ENCODE data around the gene ARHGDIA. TPM values are rescaled to one million over a fixed set of nuclear protein-coding genes. Genes with fewer than 3 reads are reported as not detected.
A peak's percentile ranks its signal among the peaks of the same experiment; 100 is the strongest.

ARHGDIA gene
- total and polyA plus RNA-seq, 2 of the 8 experiments (the other 6 are each of a cell fraction or from before 2014, with no cell fraction given), result 62.4 to 217 TPM

DNA sequence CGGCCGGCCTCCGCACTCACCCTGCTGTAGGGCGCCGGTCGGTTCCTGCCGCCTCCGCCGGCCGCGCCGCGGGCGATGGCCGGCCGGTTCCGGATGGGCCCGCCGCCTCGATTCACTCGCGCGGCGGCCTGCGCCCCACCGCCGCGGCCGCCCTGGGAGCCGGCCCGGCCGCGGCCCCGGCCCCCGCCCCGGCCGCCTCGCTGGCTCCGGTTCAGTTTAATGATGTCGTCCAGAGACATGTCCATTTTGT lies 20.1 kb upstream of the ARHGDIA start:
- no peak overlapping the region for H4K5ac ChIP-seq (ENCODE audit: insufficient read length, low read depth, low read length)
- FAIRE-seq (no peak), DNase-seq (ENCODE audit: low read depth in 1 of 2, low spot score in 2 of 2) (no peak)
- H2BK20ac ChIP-seq (ENCODE audit: low read length), result no peak overlapping the region
- H3K14ac ChIP-seq (ENCODE audit: insufficient read length), result no peak overlapping the region
- POLR2A ChIA-PET (ENCODE audit: partially characterized antibody), result interaction anchor here (0.6 to 12.3 kb wide), 11 partner anchors 11 to 629 kb away, joined by 3 to 151 read pairs (median 5); partner anchors contain the start of gene NPB
- H3K9ac ChIP-seq (replicated peaks in 1 of 4; ENCODE audit: extremely low read depth in 1 of 4, low read depth in 3 of 4, low read length in 3 of 4), result peak overlapping the region in 3 of 4 experiments; percentile 86 to 99 (median 95); a peak in 5 of 7 replicates
- 0% methylated on average over 3 of the region's 40 CpGs; no CpG with 5 or more reads in 1 of the 2 experiments for WGBS, 2 experiments (ENCODE audit: extremely low coverage in 1 of 2, insufficient coverage in 1 of 2, insufficient read length in 1 of 2, insufficient replicate concordance in 2 of 2, low coverage in 1 of 2, low lambda C conversion rate in 2 of 2, missing lambda C conversion rate in 1 of 2)
- no peak overlapping the region for H2BK120ac ChIP-seq (replicated peaks; ENCODE audit: low read depth, low read length)
- H4K8ac ChIP-seq (ENCODE audit: extremely low read depth, insufficient read depth, low read length), result no peak overlapping the region
- peaks cover 18% of the 10 kb centered on the region for H3K79me1 ChIP-seq (ENCODE audit: low read depth, low read length)
- H4K20me1 ChIP-seq (replicated peaks in 1 of 2; ENCODE audit: control insufficient read depth in 1 of 2, insufficient read depth in 2 of 2, low read length in 2 of 2), result peaks cover 12 to 15% of the 10 kb centered on the region in 2 experiments
- peak overlapping the region in 1 of 2 experiments; percentile 84; a peak in 2 of 4 replicates for H3K4me2 ChIP-seq (ENCODE audit: insufficient read depth in 1 of 2, low read depth in 2 of 2, low read length in 2 of 2)
- no peak overlapping the region for H3K18ac ChIP-seq (ENCODE audit: extremely low read depth, low read length)
- no peak overlapping the region for H2AFZ ChIP-seq (ENCODE audit: low read length)
- H3K56ac ChIP-seq (replicated peaks; ENCODE audit: insufficient read length, low read depth, low read length), result no peak overlapping the region
- peaks cover 22 to 41% (median 33%) of the 10 kb centered on the region in 4 experiments for H3K36me3 ChIP-seq (ENCODE audit: control insufficient read depth in 2 of 4, insufficient read depth in 4 of 4, low read length in 3 of 4)
- peaks cover 0 to 3% (median 2%) of the 10 kb centered on the region in 4 experiments; a peak in 5 of 7 replicates for H3K4me1 ChIP-seq (replicated peaks in 1 of 4; ENCODE audit: control insufficient read depth in 3 of 4, insufficient read depth in 4 of 4, low read length in 3 of 4)
- no peak overlapping the region for H2AK5ac ChIP-seq (ENCODE audit: low read depth, low read length)
- peak overlapping the region; percentile 80 to 94 (median 88) for H3K4me3 ChIP-seq (ENCODE audit: extremely low read depth in 1 of 4, insufficient read depth in 2 of 4, low read depth in 3 of 4, low read length in 4 of 4)
- CTCF ChIA-PET (ENCODE audit: partially characterized antibody), result interaction anchor here (1.8 kb wide), 1 partner anchor 33 kb away, joined by 4 read pairs; no protein-coding TSS in a partner anchor
- no peaks in the 10 kb centered on the region for H3K9me3 ChIP-seq (ENCODE audit: insufficient read depth in 2 of 2, low read depth in 1 of 2, low read length in 1 of 2)
- H3K79me2 ChIP-seq (ENCODE audit: control insufficient read depth in 1 of 2, insufficient read depth in 2 of 2, low read length in 2 of 2), result peaks cover 8 to 37% of the 10 kb centered on the region in 2 experiments
- TF ChIP-seq KDM1A (IDR thresholded peaks at IDR 0.05; ENCODE audit: borderline replicate concordance, low read length), result no peak
- no peak for TF ChIP-seq BCL11A (IDR thresholded peaks at IDR 0.05; ENCODE audit: low read depth in 2 of 2, low read length in 2 of 2)
- no peak for TF ChIP-seq BRCA1 (IDR thresholded peaks at IDR 0.05; ENCODE audit: low read depth, low read length)
- TF ChIP-seq TAF7 (optimal IDR thresholded peaks at IDR 0.05; ENCODE audit: borderline replicate concordance, low read depth, low read length), result peak; percentile 72
- TF ChIP-seq, protein P1, sequence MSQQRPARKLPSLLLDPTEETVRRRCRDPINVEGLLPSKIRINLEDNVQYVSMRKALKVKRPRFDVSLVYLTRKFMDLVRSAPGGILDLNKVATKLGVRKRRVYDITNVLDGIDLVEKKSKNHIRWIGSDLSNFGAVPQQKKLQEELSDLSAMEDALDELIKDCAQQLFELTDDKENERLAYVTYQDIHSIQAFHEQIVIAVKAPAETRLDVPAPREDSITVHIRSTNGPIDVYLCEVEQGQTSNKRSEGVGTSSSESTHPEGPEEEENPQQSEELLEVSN (IDR thresholded peaks at IDR 0.05), result no peak
- 0 out of 2 replicates have a peak, but pooled peaks have one; percentile 6 for TF ChIP-seq PHF8 (conservative IDR thresholded peaks at IDR 0.05; ENCODE audit: low read depth, low read length)
- TF ChIP-seq POLR2A (IDR thresholded peaks at IDR 0.05; ENCODE audit: control extremely low read depth in 1 of 2, low read depth in 2 of 2, low read length in 2 of 2), result no peak; a peak in 1 of 3 replicates
- TF ChIP-seq RBBP5 (IDR thresholded peaks at IDR 0.05; ENCODE audit: borderline replicate concordance, low read depth, low read length), result no peak
- H2BK5ac ChIP-seq (ENCODE audit: low read depth, low read length), result no peak overlapping the region
- H3K4ac ChIP-seq (replicated peaks; ENCODE audit: insufficient read length, low read depth, low read length), result no peak overlapping the region
- no peak overlapping the region for H3K23ac ChIP-seq (ENCODE audit: insufficient read length)
- H3K27me3 ChIP-seq (replicated peaks in 1 of 4; ENCODE audit: control insufficient read depth in 3 of 4, extremely low read depth in 1 of 4, insufficient read depth in 3 of 4, low read length in 3 of 4), result no peaks in the 10 kb centered on the region
- H4K91ac ChIP-seq (replicated peaks; ENCODE audit: insufficient read length, low read length), result no peak overlapping the region
- H3K23me2 ChIP-seq (ENCODE audit: low read depth, low read length), result peaks cover 5% of the 10 kb centered on the region; the same call in 1 of the 2 replicates
- no peak overlapping the region for H2BK12ac ChIP-seq (ENCODE audit: low read depth, low read length)
- H3K27ac ChIP-seq (ENCODE audit: low read depth, low read length), result peak overlapping the region; percentile 83; the same call in 1 of the 2 replicates
- H2BK15ac ChIP-seq (ENCODE audit: low read length), result no peak overlapping the region
